HPDE6-E6E7 (cell line): ENCODE data around the gene EED.
"Not testable (repeated sequence)": the region's sequence is repeated elsewhere in the genome, so short reads cannot be mapped to it uniquely, and the experiment has no call there.

Experiments used
- DNase-seq: peaks from one replicate; pipeline ENCODE4 v3.0.0; 2011; ENCODE audit warnings: missing footprints; ENCODE audit errors: extremely low spot score

Gene EED

GRCh38 chr11:86292912-86293616 lies 48.5 kb downstream of the EED start:
- DNase-seq: no peak

GRCh38 chr11:86294026-86294425 lies 49.5 kb downstream of the EED start:
- no peak for DNase-seq

- no peak for DNase-seq
Measured at GRCh38 chr11:86301742-86302091, 57.2 kb downstream of the EED start.

GRCh38 chr11:86302092-86302793 lies 57.7 kb downstream of the EED start, which contains the start of gene HIKESHI:
HIKESHI (plus strand) TSS chr11:86302240; CDS start chr11:86302449, 209 bp downstream.
- DNase-seq: peak; percentile 92

- no peak for DNase-seq
Measured at GRCh38 chr11:86303257-86303656, 58.7 kb downstream of the EED start.

GRCh38 chr11:86308710-86309109 lies 64.2 kb downstream of the EED start:
- not testable (repeated sequence) for DNase-seq

- no peak for DNase-seq
Measured at GRCh38 chr11:86313793-86314192, 69.2 kb downstream of the EED start.

GRCh38 chr11:86314636-86315035 lies 70.1 kb downstream of the EED start:
- DNase-seq: no peak
